HG03039 (cell line): ENCODE data around the gene BGN.

Source experiments
- ATAC-seq: cut with Tn5 transposase; IDR thresholded peaks from one replicate; pipeline ENCODE4 v1.9.1; 2021; ENCODE audit warnings: mild to moderate bottlenecking, moderate library complexity; ENCODE audit not compliant: unreplicated experiment

The BGN gene

GRCh38 chrX:153494541-153495361, at the start of gene BGN:
Gene BGN (plus strand): TSS chrX:153494980. CDS start chrX:153504632, 9,652 bp downstream.
- ATAC-seq, result no peak

- ATAC-seq, result no peak
Measured at GRCh38 chrX:153445106-153445855, 49.5 kb upstream of the BGN start.

GRCh38 chrX:153445856-153446635, 48.7 kb upstream of the BGN start, which contains the start of gene TREX2:
Gene TREX2 (minus strand): TSS chrX:153446056. CDS start chrX:153445430, 626 bp downstream.
- no peak for ATAC-seq

GRCh38 chrX:153446636-153446936, 48.2 kb upstream of the BGN start:
- ATAC-seq, result no peak

- ATAC-seq, result no peak
Measured at GRCh38 chrX:153446950-153447580, 47.7 kb upstream of the BGN start.

GRCh38 chrX:153447581-153447960, 47.2 kb upstream of the BGN start:
- no peak for ATAC-seq

- no peak for ATAC-seq
Measured at GRCh38 chrX:153448556-153449367, 46.0 kb upstream of the BGN start.

- ATAC-seq, result no peak
Measured at GRCh38 chrX:153449368-153450113, 45.2 kb upstream of the BGN start.

GRCh38 chrX:153450114-153450948, 44.4 kb upstream of the BGN start:
- ATAC-seq, result no peak

- ATAC-seq, result no peak
Measured at GRCh38 chrX:153450949-153451277, 43.9 kb upstream of the BGN start.

- no peak for ATAC-seq
Measured at GRCh38 chrX:153454901-153455550, 39.8 kb upstream of the BGN start.

GRCh38 chrX:153455571-153455970, 39.2 kb upstream of the BGN start:
- ATAC-seq, result no peak

GRCh38 chrX:153456161-153456560, 38.6 kb upstream of the BGN start:
- ATAC-seq, result no peak

GRCh38 chrX:153456704-153457103, 38.1 kb upstream of the BGN start:
- ATAC-seq, result no peak

- no peak for ATAC-seq
Measured at GRCh38 chrX:153457136-153457825, 37.5 kb upstream of the BGN start.

GRCh38 chrX:153457827-153458466, 36.8 kb upstream of the BGN start:
- ATAC-seq, result no peak

- no peak for ATAC-seq
Measured at GRCh38 chrX:153458476-153458875, 36.3 kb upstream of the BGN start.
